ENCODE measurements around the gene PERP.

GRCh38 chr6:138109042-138109997, 2.1 kb upstream of the PERP start:
- peak; percentile 91 to 99 (median 96) for TF ChIP-seq CTCF (IDR thresholded peaks at IDR 0.05)
- no peak for TF ChIP-seq POLR2A (IDR thresholded peaks at IDR 0.05)
